K562 (cell line): ENCODE data around the gene SLC27A2. TPM values are rescaled to one million over a fixed set of nuclear protein-coding genes. Genes with fewer than 3 reads are reported as not detected.
A peak's percentile ranks its signal among the peaks of the same experiment; 100 is the strongest.

ENCODE experiments used
- DPF2 ChIP-seq: fragments of 450-650 bp; IDR thresholded peaks from 2 replicates; pipeline ENCODE4 v1.6.1; 2016
- NR4A1 ChIP-seq, 2 experiments: fragments of 250-450 bp in 1 of 2; fragments of 450-650 bp in 1 of 2; sonication (Bioruptor Pico) in 1 of 2; IDR thresholded peaks; 2 replicates each; pipeline versions ENCODE4 v1.4.0 to v1.6.1; 2016 to 2020; ENCODE audit warnings: mild to moderate bottlenecking in 2 of 2, missing compliant biosample characterization in 1 of 2, missing genetic modification characterization in 1 of 2, moderate library complexity in 1 of 2
- SMARCA4 ChIP-seq: fragments of 450-650 bp; IDR thresholded peaks from 2 replicates; pipeline ENCODE4 v1.6.1; 2016
- STAT5B ChIP-seq: fragments of 250-450 bp; sonication (Bioruptor Pico); IDR thresholded peaks from 2 replicates; pipeline ENCODE4 v1.8.0; 2021; ENCODE audit warnings: mild to moderate bottlenecking, inconsistent platforms
- TEAD4 ChIP-seq, 2 experiments: sonication (generic) in 1 of 2; formaldehyde crosslinking in 1 of 2; IDR thresholded peaks; 2 replicates each; pipeline versions ENCODE4 v1.6.1 to v1.8.0; 2012 to 2022; ENCODE audit warnings: borderline replicate concordance in 1 of 2, inconsistent platforms in 1 of 2, low read length in 1 of 2, mild to moderate bottlenecking in 1 of 2, missing genetic modification reagents in 1 of 2
- ZNF780A ChIP-seq: fragments of 250-450 bp; sonication (Bioruptor Pico); IDR thresholded peaks from 2 replicates; pipeline ENCODE4 v1.5.0; 2021; ENCODE audit warnings: mild to moderate bottlenecking
- polyA plus RNA-seq, 8 experiments: library from polyadenylated mRNA; depleted of rRNA in 4 of 8; stranded (reverse) in 5 of 8; unstranded in 3 of 8; fragments of >200 nt; fragmentation: Nextera tagmentation in 2 of 8; fragmentation: Illumina TruSeq in 1 of 8; extraction: Ambion mirVana in 2 of 8; extraction: Trizol in 1 of 8; gene quantifications; 2 replicates each; pipeline versions ENCODE4 v1.2.1 to v1.2.3, GENCODE V29; 2011 to 2014; ENCODE audit warnings: inconsistent platforms in 1 of 8, missing spikeins in 1 of 8
- total RNA-seq, 7 experiments: library from RNA; depleted of rRNA in 6 of 7; stranded (reverse); fragments of >200 nt in 6 of 7; fragmentation: Illumina TruSeq in 2 of 7; extraction: Trizol in 2 of 7; gene quantifications; 2 replicates each; pipeline versions ENCODE4 v1.2.1 to v1.2.3, GENCODE V29; 2011 to 2021; ENCODE audit warnings: low replicate concordance in 1 of 7
- TF ChIP-seq, protein P1 (sequence below): fragments of 450-650 bp; IDR thresholded peaks from 2 replicates; pipeline ENCODE4 v1.6.1; 2016; ENCODE audit warnings: mild to moderate bottlenecking, moderate library complexity
- TF ChIP-seq, protein P2 (sequence below): fragments of 250-450 bp; sonication (Bioruptor Pico); IDR thresholded peaks from 2 replicates; pipeline ENCODE4 v1.8.0; 2022; ENCODE audit warnings: inconsistent platforms, mild to moderate bottlenecking, moderate library complexity, borderline replicate concordance
- TF ChIP-seq, protein P3 (sequence below), 2 experiments: fragments of 450-650 bp; conservative IDR thresholded peaks; 2 replicates each; pipeline ENCODE4 v1.6.1; 2017; ENCODE audit warnings: mild to moderate bottlenecking in 2 of 2, moderate library complexity in 2 of 2

The SLC27A2 gene
- total and polyA plus RNA-seq, 9 of the 15 experiments (the other 6 are each of a cell fraction or from before 2014, with no cell fraction given) = 4.9 to 38.0 (median 22.7) TPM

DNA sequence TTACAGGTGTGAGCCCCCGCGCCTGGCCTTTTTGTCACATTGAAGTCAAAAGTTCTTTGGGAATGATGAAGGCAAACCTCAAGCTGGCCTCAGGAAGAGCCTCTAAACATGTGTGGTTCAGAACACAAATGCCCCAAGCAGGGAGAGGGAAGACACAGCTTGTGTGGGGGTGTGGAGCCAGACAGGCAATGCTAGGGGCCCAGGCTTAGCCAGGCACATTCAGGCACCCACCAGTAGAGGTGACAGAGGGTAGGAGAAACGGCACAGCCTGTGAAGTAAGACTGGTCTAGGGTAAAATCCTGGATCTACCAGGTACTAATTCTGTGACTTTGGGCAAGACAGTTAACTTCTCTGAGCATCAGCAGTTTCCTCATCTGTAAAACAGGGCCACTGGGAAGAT lies 80.0 kb downstream of the SLC27A2 start (continued):
- TF ChIP-seq, protein P1, sequence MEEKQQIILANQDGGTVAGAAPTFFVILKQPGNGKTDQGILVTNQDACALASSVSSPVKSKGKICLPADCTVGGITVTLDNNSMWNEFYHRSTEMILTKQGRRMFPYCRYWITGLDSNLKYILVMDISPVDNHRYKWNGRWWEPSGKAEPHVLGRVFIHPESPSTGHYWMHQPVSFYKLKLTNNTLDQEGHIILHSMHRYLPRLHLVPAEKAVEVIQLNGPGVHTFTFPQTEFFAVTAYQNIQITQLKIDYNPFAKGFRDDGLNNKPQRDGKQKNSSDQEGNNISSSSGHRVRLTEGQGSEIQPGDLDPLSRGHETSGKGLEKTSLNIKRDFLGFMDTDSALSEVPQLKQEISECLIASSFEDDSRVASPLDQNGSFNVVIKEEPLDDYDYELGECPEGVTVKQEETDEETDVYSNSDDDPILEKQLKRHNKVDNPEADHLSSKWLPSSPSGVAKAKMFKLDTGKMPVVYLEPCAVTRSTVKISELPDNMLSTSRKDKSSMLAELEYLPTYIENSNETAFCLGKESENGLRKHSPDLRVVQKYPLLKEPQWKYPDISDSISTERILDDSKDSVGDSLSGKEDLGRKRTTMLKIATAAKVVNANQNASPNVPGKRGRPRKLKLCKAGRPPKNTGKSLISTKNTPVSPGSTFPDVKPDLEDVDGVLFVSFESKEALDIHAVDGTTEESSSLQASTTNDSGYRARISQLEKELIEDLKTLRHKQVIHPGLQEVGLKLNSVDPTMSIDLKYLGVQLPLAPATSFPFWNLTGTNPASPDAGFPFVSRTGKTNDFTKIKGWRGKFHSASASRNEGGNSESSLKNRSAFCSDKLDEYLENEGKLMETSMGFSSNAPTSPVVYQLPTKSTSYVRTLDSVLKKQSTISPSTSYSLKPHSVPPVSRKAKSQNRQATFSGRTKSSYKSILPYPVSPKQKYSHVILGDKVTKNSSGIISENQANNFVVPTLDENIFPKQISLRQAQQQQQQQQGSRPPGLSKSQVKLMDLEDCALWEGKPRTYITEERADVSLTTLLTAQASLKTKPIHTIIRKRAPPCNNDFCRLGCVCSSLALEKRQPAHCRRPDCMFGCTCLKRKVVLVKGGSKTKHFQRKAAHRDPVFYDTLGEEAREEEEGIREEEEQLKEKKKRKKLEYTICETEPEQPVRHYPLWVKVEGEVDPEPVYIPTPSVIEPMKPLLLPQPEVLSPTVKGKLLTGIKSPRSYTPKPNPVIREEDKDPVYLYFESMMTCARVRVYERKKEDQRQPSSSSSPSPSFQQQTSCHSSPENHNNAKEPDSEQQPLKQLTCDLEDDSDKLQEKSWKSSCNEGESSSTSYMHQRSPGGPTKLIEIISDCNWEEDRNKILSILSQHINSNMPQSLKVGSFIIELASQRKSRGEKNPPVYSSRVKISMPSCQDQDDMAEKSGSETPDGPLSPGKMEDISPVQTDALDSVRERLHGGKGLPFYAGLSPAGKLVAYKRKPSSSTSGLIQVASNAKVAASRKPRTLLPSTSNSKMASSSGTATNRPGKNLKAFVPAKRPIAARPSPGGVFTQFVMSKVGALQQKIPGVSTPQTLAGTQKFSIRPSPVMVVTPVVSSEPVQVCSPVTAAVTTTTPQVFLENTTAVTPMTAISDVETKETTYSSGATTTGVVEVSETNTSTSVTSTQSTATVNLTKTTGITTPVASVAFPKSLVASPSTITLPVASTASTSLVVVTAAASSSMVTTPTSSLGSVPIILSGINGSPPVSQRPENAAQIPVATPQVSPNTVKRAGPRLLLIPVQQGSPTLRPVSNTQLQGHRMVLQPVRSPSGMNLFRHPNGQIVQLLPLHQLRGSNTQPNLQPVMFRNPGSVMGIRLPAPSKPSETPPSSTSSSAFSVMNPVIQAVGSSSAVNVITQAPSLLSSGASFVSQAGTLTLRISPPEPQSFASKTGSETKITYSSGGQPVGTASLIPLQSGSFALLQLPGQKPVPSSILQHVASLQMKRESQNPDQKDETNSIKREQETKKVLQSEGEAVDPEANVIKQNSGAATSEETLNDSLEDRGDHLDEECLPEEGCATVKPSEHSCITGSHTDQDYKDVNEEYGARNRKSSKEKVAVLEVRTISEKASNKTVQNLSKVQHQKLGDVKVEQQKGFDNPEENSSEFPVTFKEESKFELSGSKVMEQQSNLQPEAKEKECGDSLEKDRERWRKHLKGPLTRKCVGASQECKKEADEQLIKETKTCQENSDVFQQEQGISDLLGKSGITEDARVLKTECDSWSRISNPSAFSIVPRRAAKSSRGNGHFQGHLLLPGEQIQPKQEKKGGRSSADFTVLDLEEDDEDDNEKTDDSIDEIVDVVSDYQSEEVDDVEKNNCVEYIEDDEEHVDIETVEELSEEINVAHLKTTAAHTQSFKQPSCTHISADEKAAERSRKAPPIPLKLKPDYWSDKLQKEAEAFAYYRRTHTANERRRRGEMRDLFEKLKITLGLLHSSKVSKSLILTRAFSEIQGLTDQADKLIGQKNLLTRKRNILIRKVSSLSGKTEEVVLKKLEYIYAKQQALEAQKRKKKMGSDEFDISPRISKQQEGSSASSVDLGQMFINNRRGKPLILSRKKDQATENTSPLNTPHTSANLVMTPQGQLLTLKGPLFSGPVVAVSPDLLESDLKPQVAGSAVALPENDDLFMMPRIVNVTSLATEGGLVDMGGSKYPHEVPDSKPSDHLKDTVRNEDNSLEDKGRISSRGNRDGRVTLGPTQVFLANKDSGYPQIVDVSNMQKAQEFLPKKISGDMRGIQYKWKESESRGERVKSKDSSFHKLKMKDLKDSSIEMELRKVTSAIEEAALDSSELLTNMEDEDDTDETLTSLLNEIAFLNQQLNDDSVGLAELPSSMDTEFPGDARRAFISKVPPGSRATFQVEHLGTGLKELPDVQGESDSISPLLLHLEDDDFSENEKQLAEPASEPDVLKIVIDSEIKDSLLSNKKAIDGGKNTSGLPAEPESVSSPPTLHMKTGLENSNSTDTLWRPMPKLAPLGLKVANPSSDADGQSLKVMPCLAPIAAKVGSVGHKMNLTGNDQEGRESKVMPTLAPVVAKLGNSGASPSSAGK = peak; percentile 43; the same call in 1 of the 2 replicates
- TF ChIP-seq SMARCA4 (0 out of 2 replicates have a peak, but pooled peaks have one; percentile 11), ZNF780A (CRISPR knock-in tag) (no peak), DPF2 (no peak), STAT5B (CRISPR knock-in tag) (no peak), NR4A1 (CRISPR knock-in tag; IDR thresholded peaks at IDR 0.05) (no peak), NR4A1 (tag; IDR thresholded peaks at IDR 0.05) (0 out of 2 replicates have a peak, but pooled peaks have one; percentile 22), TEAD4 (IDR thresholded peaks at IDR 0.05; ENCODE audit: low read length) (no peak), TEAD4 (CRISPR knock-in tag; IDR thresholded peaks at IDR 0.05; ENCODE audit: borderline replicate concordance) (no peak)
- TF ChIP-seq, protein P2, sequence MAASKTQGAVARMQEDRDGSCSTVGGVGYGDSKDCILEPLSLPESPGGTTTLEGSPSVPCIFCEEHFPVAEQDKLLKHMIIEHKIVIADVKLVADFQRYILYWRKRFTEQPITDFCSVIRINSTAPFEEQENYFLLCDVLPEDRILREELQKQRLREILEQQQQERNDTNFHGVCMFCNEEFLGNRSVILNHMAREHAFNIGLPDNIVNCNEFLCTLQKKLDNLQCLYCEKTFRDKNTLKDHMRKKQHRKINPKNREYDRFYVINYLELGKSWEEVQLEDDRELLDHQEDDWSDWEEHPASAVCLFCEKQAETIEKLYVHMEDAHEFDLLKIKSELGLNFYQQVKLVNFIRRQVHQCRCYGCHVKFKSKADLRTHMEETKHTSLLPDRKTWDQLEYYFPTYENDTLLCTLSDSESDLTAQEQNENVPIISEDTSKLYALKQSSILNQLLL (CRISPR knock-in tag) = no peak
- TF ChIP-seq, protein P3, sequence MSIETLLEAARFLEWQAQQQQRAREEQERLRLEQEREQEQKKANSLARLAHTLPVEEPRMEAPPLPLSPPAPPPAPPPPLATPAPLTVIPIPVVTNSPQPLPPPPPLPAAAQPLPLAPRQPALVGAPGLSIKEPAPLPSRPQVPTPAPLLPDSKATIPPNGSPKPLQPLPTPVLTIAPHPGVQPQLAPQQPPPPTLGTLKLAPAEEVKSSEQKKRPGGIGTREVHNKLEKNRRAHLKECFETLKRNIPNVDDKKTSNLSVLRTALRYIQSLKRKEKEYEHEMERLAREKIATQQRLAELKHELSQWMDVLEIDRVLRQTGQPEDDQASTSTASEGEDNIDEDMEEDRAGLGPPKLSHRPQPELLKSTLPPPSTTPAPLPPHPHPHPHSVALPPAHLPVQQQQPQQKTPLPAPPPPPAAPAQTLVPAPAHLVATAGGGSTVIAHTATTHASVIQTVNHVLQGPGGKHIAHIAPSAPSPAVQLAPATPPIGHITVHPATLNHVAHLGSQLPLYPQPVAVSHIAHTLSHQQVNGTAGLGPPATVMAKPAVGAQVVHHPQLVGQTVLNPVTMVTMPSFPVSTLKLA (conservative IDR thresholded peaks at IDR 0.05) = no peak
